Mesendoderm (in vitro differentiated cells): ENCODE measurements around the gene ITIH4.

Source experiments
- DNase-seq: peaks from one replicate; pipeline ENCODE4 v3.0.0; 2013
- H2AK5ac ChIP-seq: 2 replicates; pipeline ENCODE4 v1.6.1; 2013; ENCODE audit warnings: low read length, inconsistent platforms
- H2BK120ac ChIP-seq: 2 replicates; pipeline ENCODE4 v1.6.1; 2013; ENCODE audit warnings: low read depth, mild to moderate bottlenecking, low read length, moderate library complexity, mixed read lengths
- H2BK15ac ChIP-seq: replicated peaks from 2 replicates; pipeline ENCODE4 v1.6.1; 2013; ENCODE audit warnings: low read depth, mild to moderate bottlenecking, moderate library complexity
- H2BK5ac ChIP-seq: 2 replicates; pipeline ENCODE4 v1.6.1; 2013; ENCODE audit warnings: low read length, inconsistent platforms
- H3K18ac ChIP-seq: 2 replicates; pipeline ENCODE4 v1.6.1; 2013; ENCODE audit warnings: mild to moderate bottlenecking, low read length, mixed read lengths
- H3K23ac ChIP-seq: one replicate; pipeline ENCODE4 v1.6.1; 2013; ENCODE audit warnings: low read length
- H3K27ac ChIP-seq: 2 replicates; pipeline ENCODE4 v1.5.1; 2013; ENCODE audit warnings: low read depth, mild to moderate bottlenecking, inconsistent platforms, low read length, moderate library complexity
- H3K27me3 ChIP-seq: 2 replicates; pipeline ENCODE4 v1.6.1; 2013; ENCODE audit warnings: low read length, control low read depth, mild to moderate bottlenecking, inconsistent platforms; ENCODE audit not compliant: insufficient read depth, poor library complexity
- H3K36me3 ChIP-seq: 2 replicates; pipeline ENCODE4 v1.6.1; 2013; ENCODE audit warnings: low read length, inconsistent platforms; ENCODE audit not compliant: control insufficient read depth, insufficient read depth
- H3K4ac ChIP-seq: one replicate; pipeline ENCODE4 v1.6.1; 2013; ENCODE audit warnings: low read depth, mild to moderate bottlenecking, low read length, moderate library complexity
- H3K4me1 ChIP-seq: 2 replicates; pipeline ENCODE4 v1.6.1; 2013; ENCODE audit warnings: low read depth, low read length, inconsistent platforms; ENCODE audit not compliant: control insufficient read depth
- H3K4me2 ChIP-seq: 2 replicates; pipeline ENCODE4 v1.6.1; 2013; ENCODE audit warnings: low read length
- H3K4me3 ChIP-seq: 2 replicates; pipeline ENCODE4 v1.5.1; 2013; ENCODE audit warnings: mild to moderate bottlenecking, low read length
- H3K56ac ChIP-seq: one replicate; pipeline ENCODE4 v1.6.1; 2013; ENCODE audit warnings: low read length
- H3K79me1 ChIP-seq: 2 replicates; pipeline ENCODE4 v1.6.1; 2013; ENCODE audit warnings: low read length, inconsistent platforms
- H3K79me2 ChIP-seq: 2 replicates; pipeline ENCODE4 v1.6.1; 2013; ENCODE audit warnings: mild to moderate bottlenecking, low read length; ENCODE audit not compliant: control insufficient read depth, insufficient read depth
- H3K9ac ChIP-seq: 2 replicates; pipeline ENCODE4 v1.6.1; 2013; ENCODE audit warnings: low read length, inconsistent platforms
- H4K5ac ChIP-seq: one replicate; pipeline ENCODE4 v1.6.1; 2013; ENCODE audit warnings: low read length
- H4K8ac ChIP-seq: one replicate; pipeline ENCODE4 v1.6.1; 2013; ENCODE audit warnings: low read depth, mild to moderate bottlenecking, control low read depth, low read length, moderate library complexity
- WGBS: extraction: QIAGEN DNeasy Blood & Tissue Kit; methylation state at CpG from one replicate; pipeline ENCODE4 v1.1.7; 2013; ENCODE audit warnings: low lambda C conversion rate, missing lambda C conversion rate; ENCODE audit not compliant: insufficient coverage; ENCODE audit errors: extremely low coverage; 5-methylcytosine and 5-hydroxymethylcytosine counted together

The ITIH4 gene

GRCh38 chr3:52829906-52830463 lies 487 bp downstream of the ITIH4 start:
- Histone ChIP-seq H3K4me2 (no peak overlapping the region), H2BK120ac (no peak overlapping the region), H3K36me3 (no peaks in the 10 kb centered on the region), H3K79me2 (no peaks in the 10 kb centered on the region), H3K23ac (no peak overlapping the region), H3K18ac (no peak overlapping the region), H3K79me1 (no peaks in the 10 kb centered on the region), H3K9ac (no peak overlapping the region), H3K4me1 (no peaks in the 10 kb centered on the region), H4K5ac (no peak overlapping the region), H2BK5ac (no peak overlapping the region), H4K8ac (no peak overlapping the region), H3K56ac (no peak overlapping the region), H2AK5ac (no peak overlapping the region), H3K27me3 (no peaks in the 10 kb centered on the region), H3K27ac (no peak overlapping the region), H3K4ac (no peak overlapping the region), H2BK15ac (no peak overlapping the region), H3K4me3 (no peak overlapping the region)
- no CpG with 5 or more reads among the region's 10 CpGs for WGBS
- no peak for DNase-seq

- H3K79me2 ChIP-seq: no peaks in the 10 kb centered on the region
- no peak overlapping the region for H4K5ac ChIP-seq
- no peak overlapping the region for H2BK15ac ChIP-seq
- no peak overlapping the region for H3K4me2 ChIP-seq
- no peaks in the 10 kb centered on the region for H3K36me3 ChIP-seq
- H2BK120ac ChIP-seq: no peak overlapping the region
- H3K4me3 ChIP-seq: no peak overlapping the region
- H3K56ac ChIP-seq: no peak overlapping the region
- DNase-seq: no peak
- H3K18ac ChIP-seq: no peak overlapping the region
- H4K8ac ChIP-seq: no peak overlapping the region
- H3K9ac ChIP-seq: no peak overlapping the region
- H2BK5ac ChIP-seq: no peak overlapping the region
- H3K4ac ChIP-seq: no peak overlapping the region
- WGBS: no CpG with 5 or more reads among the region's 3 CpGs
- H3K79me1 ChIP-seq: no peaks in the 10 kb centered on the region
- no peaks in the 10 kb centered on the region for H3K4me1 ChIP-seq
- H2AK5ac ChIP-seq: no peak overlapping the region
- H3K23ac ChIP-seq: no peak overlapping the region
- H3K27me3 ChIP-seq: no peaks in the 10 kb centered on the region
- H3K27ac ChIP-seq: no peak overlapping the region
Observed at GRCh38 chr3:52829482-52829881, 990 bp downstream of the ITIH4 start.

- Histone ChIP-seq H3K18ac (no peak overlapping the region), H3K4me3 (no peak overlapping the region), H3K27me3 (no peaks in the 10 kb centered on the region), H2BK120ac (no peak overlapping the region), H3K4ac (no peak overlapping the region), H2AK5ac (no peak overlapping the region), H3K4me2 (no peak overlapping the region), H3K79me1 (no peaks in the 10 kb centered on the region), H3K36me3 (no peaks in the 10 kb centered on the region), H3K23ac (no peak overlapping the region), H3K56ac (no peak overlapping the region), H3K27ac (no peak overlapping the region), H4K8ac (no peak overlapping the region), H2BK5ac (no peak overlapping the region), H3K9ac (no peak overlapping the region), H2BK15ac (no peak overlapping the region), H3K79me2 (no peaks in the 10 kb centered on the region), H4K5ac (no peak overlapping the region), H3K4me1 (no peaks in the 10 kb centered on the region)
- DNase-seq: peak; percentile 44
- no CpG with 5 or more reads among the region's 10 CpGs for WGBS
Observed at GRCh38 chr3:52827866-52828376, 2.6 kb downstream of the ITIH4 start.

GRCh38 chr3:52827441-52827840 lies 3.0 kb downstream of the ITIH4 start:
- no peaks in the 10 kb centered on the region for H3K36me3 ChIP-seq
- DNase-seq: no peak
- no peak overlapping the region for H4K8ac ChIP-seq
- no peak overlapping the region for H2AK5ac ChIP-seq
- no peak overlapping the region for H3K18ac ChIP-seq
- H2BK120ac ChIP-seq: no peak overlapping the region
- no peak overlapping the region for H4K5ac ChIP-seq
- no peak overlapping the region for H3K4me2 ChIP-seq
- no peaks in the 10 kb centered on the region for H3K27me3 ChIP-seq
- no peaks in the 10 kb centered on the region for H3K79me1 ChIP-seq
- H3K27ac ChIP-seq: no peak overlapping the region
- no peak overlapping the region for H3K4me3 ChIP-seq
- H3K56ac ChIP-seq: no peak overlapping the region
- no peak overlapping the region for H3K4ac ChIP-seq
- H2BK5ac ChIP-seq: no peak overlapping the region
- H3K79me2 ChIP-seq: no peaks in the 10 kb centered on the region
- no peak overlapping the region for H3K23ac ChIP-seq
- H2BK15ac ChIP-seq: no peak overlapping the region
- H3K9ac ChIP-seq: no peak overlapping the region
- H3K4me1 ChIP-seq: no peaks in the 10 kb centered on the region
- WGBS: no CpG with 5 or more reads among the region's 9 CpGs

GRCh38 chr3:52824037-52824436 lies 6.4 kb downstream of the ITIH4 start:
- Histone ChIP-seq H3K27ac (no peak overlapping the region), H3K23ac (no peak overlapping the region), H3K9ac (no peak overlapping the region), H3K79me2 (no peaks in the 10 kb centered on the region), H3K36me3 (no peaks in the 10 kb centered on the region), H3K18ac (no peak overlapping the region), H2BK5ac (no peak overlapping the region), H4K5ac (no peak overlapping the region), H3K4me3 (no peak overlapping the region), H3K4me1 (no peaks in the 10 kb centered on the region), H3K4ac (no peak overlapping the region), H3K27me3 (no peaks in the 10 kb centered on the region), H2BK15ac (no peak overlapping the region), H3K56ac (no peak overlapping the region), H4K8ac (no peak overlapping the region), H2AK5ac (no peak overlapping the region), H2BK120ac (no peak overlapping the region), H3K79me1 (no peaks in the 10 kb centered on the region), H3K4me2 (no peak overlapping the region)
- WGBS: no CpG with 5 or more reads among the region's 10 CpGs
- no peak for DNase-seq

GRCh38 chr3:52822363-52822762 lies 8.1 kb downstream of the ITIH4 start:
- Histone ChIP-seq H3K4me2 (no peak overlapping the region), H3K79me2 (no peaks in the 10 kb centered on the region), H3K56ac (no peak overlapping the region), H3K79me1 (no peaks in the 10 kb centered on the region), H2BK120ac (no peak overlapping the region), H3K27ac (no peak overlapping the region), H3K36me3 (no peaks in the 10 kb centered on the region), H3K18ac (no peak overlapping the region), H2BK5ac (no peak overlapping the region), H2BK15ac (no peak overlapping the region), H3K27me3 (no peaks in the 10 kb centered on the region), H3K4me1 (no peaks in the 10 kb centered on the region), H3K4me3 (no peak overlapping the region), H3K4ac (no peak overlapping the region), H4K5ac (no peak overlapping the region), H3K23ac (no peak overlapping the region), H3K9ac (no peak overlapping the region), H2AK5ac (no peak overlapping the region), H4K8ac (no peak overlapping the region)
- DNase-seq: no peak
- WGBS: no CpG with 5 or more reads among the region's 5 CpGs
